Measurements from ENCODE around the gene CACNA1C. TPM values are rescaled to one million over a fixed set of nuclear protein-coding genes. Genes with fewer than 3 reads are reported as not detected.

The CACNA1C gene
- total RNA-seq, 2 donors from 2014 or later = 4.4 to 10.1 TPM

- DNase-seq (no peak), ATAC-seq (no peak)
- intact Hi-C loops (cut with DNase I, micrococcal nuclease) = no loop called here
Observed at GRCh38 chr12:2179058-2179457, 126.3 kb downstream of the CACNA1C start.

- ATAC-seq (peak; percentile 27), DNase-seq (peak; percentile 29 to 71)
- intact Hi-C loops (cut with DNase I, micrococcal nuclease) = no loop called here
Observed at GRCh38 chr12:2179953-2180736, 127.4 kb downstream of the CACNA1C start.

- intact Hi-C loops (cut with DNase I, micrococcal nuclease) = no loop called here
- no peak for ATAC-seq
- no peak for DNase-seq
Observed at GRCh38 chr12:2180737-2181082, 127.9 kb downstream of the CACNA1C start.

- intact Hi-C loops (cut with DNase I, micrococcal nuclease) = no loop called here
Observed at GRCh38 chr12:2183556-2184541, 131.1 kb downstream of the CACNA1C start.

GRCh38 chr12:2185751-2186341, 133.1 kb downstream of the CACNA1C start:
- intact Hi-C loops (cut with DNase I, micrococcal nuclease) = no loop called here
- ATAC-seq (no peak), DNase-seq (no peak)

More at GRCh38 chr12:2183556-2184541, 131.1 kb downstream of the CACNA1C start:
- ATAC-seq (peak; percentile 63), DNase-seq (no peak)

GRCh38 chr12:2187195-2187945, 134.6 kb downstream of the CACNA1C start:
- ATAC-seq (no peak), DNase-seq (no peak)
- intact Hi-C loops (cut with DNase I, micrococcal nuclease) = no loop called here

GRCh38 chr12:2190085-2190484, 137.3 kb downstream of the CACNA1C start:
- intact Hi-C loops (cut with DNase I, micrococcal nuclease) = no loop called here
- no peak for ATAC-seq
- DNase-seq = no peak

- intact Hi-C loops (cut with DNase I, micrococcal nuclease) = no loop called here
- no peak for DNase-seq
- no peak for ATAC-seq
Observed at GRCh38 chr12:2190896-2191533, 138.2 kb downstream of the CACNA1C start.

- intact Hi-C loops (cut with DNase I, micrococcal nuclease) = no loop called here
- ATAC-seq (no peak), DNase-seq (no peak)
Observed at GRCh38 chr12:2191534-2192153, 138.9 kb downstream of the CACNA1C start.

- intact Hi-C loops (cut with DNase I, micrococcal nuclease) = no loop called here
- no peak for ATAC-seq
- no peak for DNase-seq
Observed at GRCh38 chr12:2192231-2192630, 139.4 kb downstream of the CACNA1C start.

- no peak for ATAC-seq
- DNase-seq = no peak
- intact Hi-C loops (cut with DNase I, micrococcal nuclease) = no loop called here
Observed at GRCh38 chr12:2194060-2194459, 141.3 kb downstream of the CACNA1C start.

- DNase-seq = no peak
- intact Hi-C loops (cut with DNase I, micrococcal nuclease) = no loop called here
- no peak for ATAC-seq
Observed at GRCh38 chr12:2194571-2194970, 141.8 kb downstream of the CACNA1C start.

- ATAC-seq (no peak), DNase-seq (no peak)
- intact Hi-C loops (cut with DNase I, micrococcal nuclease) = no loop called here
Observed at GRCh38 chr12:2195085-2195484, 142.3 kb downstream of the CACNA1C start.

- ATAC-seq (no peak), DNase-seq (no peak)
- intact Hi-C loops (cut with DNase I, micrococcal nuclease) = no loop called here
Observed at GRCh38 chr12:2198005-2198501, 145.3 kb downstream of the CACNA1C start.

- intact Hi-C loops (cut with DNase I, micrococcal nuclease) = no loop called here
- no peak for ATAC-seq
Observed at GRCh38 chr12:2198542-2198941, 145.8 kb downstream of the CACNA1C start.

GRCh38 chr12:2205996-2206395, 153.2 kb downstream of the CACNA1C start:
- intact Hi-C loops (cut with DNase I, micrococcal nuclease) = no loop called here
- DNase-seq (no peak), ATAC-seq (no peak)

More at GRCh38 chr12:2198542-2198941, 145.8 kb downstream of the CACNA1C start:
- no peak for DNase-seq

GRCh38 chr12:2208837-2209635, 156.2 kb downstream of the CACNA1C start:
- no peak for ATAC-seq
- intact Hi-C loops (cut with DNase I, micrococcal nuclease) = no loop called here
- DNase-seq = no peak

Data from left colon (tissue), 2 donors.